Prostate gland (tissue), 2 donors: ENCODE measurements around the gene TIRAP. TPM values are rescaled to one million over a fixed set of nuclear protein-coding genes. Genes with fewer than 3 reads are reported as not detected.

Experiments used
- DNase-seq: peaks from one replicate; pipeline ENCODE4 v3.0.0-alpha.2; 2019; ENCODE audit warnings: low spot score
- H3K27ac ChIP-seq, 2 donors: fragments of 200-600 bp; sonication (generic); 2 replicates each; pipeline ENCODE4 v1.5.1; 2017 to 2019
- H3K27me3 ChIP-seq: fragments of 200-600 bp; sonication (generic); replicated peaks from 2 replicates; pipeline ENCODE4 v1.5.1; 2019; ENCODE audit not compliant: insufficient read depth
- H3K36me3 ChIP-seq, 2 donors: fragments of 200-600 bp; sonication (generic); 1 replicate in 1 of 2; 2 replicates in 1 of 2; pipeline versions ENCODE4 v1.5.1 to v1.8.1; 2017 to 2019
- H3K4me1 ChIP-seq: fragments of 200-600 bp; sonication (generic); replicated peaks from 2 replicates; pipeline ENCODE4 v1.5.1; 2019
- H3K4me3 ChIP-seq, 2 donors: fragments of 200-600 bp; sonication (generic); 2 replicates each; pipeline ENCODE4 v1.5.1; 2017 to 2019
- H3K9me3 ChIP-seq: fragments of 200-600 bp; sonication (generic); 2 replicates; pipeline ENCODE4 v1.5.1; 2017
- POLR2A ChIP-seq: fragments of 450-650 bp; IDR thresholded peaks from one replicate; pipeline ENCODE4 v1.6.1; 2016; ENCODE audit warnings: antibody characterized with exemption, mild to moderate bottlenecking
- POLR2AphosphoS5 ChIP-seq: sonication (generic); formaldehyde crosslinking; IDR thresholded peaks from one replicate; pipeline ENCODE4 v1.6.1; 2017; ENCODE audit warnings: antibody characterized with exemption
- WGBS: methylation state at CpG from one replicate; pipeline ENCODE4 v1.1.5; 2018; 5-methylcytosine and 5-hydroxymethylcytosine counted together
- intact Hi-C: fragments of 100-400 bp; cut with DNase I; formaldehyde crosslinking; loops from one replicate; pipeline ENCODE4 v1.14.2; 2022
- total RNA-seq, 2 donors: library from RNA; depleted of rRNA; stranded (reverse); fragments of >200 nt; gene quantifications; one replicate each; pipeline ENCODE4 v1.1.0, GENCODE V29; 2016
- TF ChIP-seq, protein P1 (sequence below), 4 experiments: fragments of 200-600 bp in 2 of 4; fragments of 450-650 bp in 2 of 4; sonication (generic) in 2 of 4; IDR thresholded peaks; 1 replicate in 3 of 4; 2 replicates in 1 of 4; pipeline ENCODE4 v1.5.1; 2016 to 2019; ENCODE audit warnings: antibody characterized with exemption in 4 of 4, mild to moderate bottlenecking in 2 of 4, moderate library complexity in 2 of 4

The TIRAP gene
- total RNA-seq, 2 donors from 2014 or later = 15.2 to 19.9 TPM

GRCh38 chr11:126335463-126335760 is 52.5 kb downstream of the TIRAP start:
- no peaks in the 10 kb centered on the region for H3K27me3 ChIP-seq
- H3K36me3 ChIP-seq = no peaks in the 10 kb centered on the region
- H3K9me3 ChIP-seq = no peaks in the 10 kb centered on the region
- no peak for DNase-seq
- 81% methylated on average over 5 of the region's 5 CpGs for WGBS
- TF ChIP-seq, protein P1, sequence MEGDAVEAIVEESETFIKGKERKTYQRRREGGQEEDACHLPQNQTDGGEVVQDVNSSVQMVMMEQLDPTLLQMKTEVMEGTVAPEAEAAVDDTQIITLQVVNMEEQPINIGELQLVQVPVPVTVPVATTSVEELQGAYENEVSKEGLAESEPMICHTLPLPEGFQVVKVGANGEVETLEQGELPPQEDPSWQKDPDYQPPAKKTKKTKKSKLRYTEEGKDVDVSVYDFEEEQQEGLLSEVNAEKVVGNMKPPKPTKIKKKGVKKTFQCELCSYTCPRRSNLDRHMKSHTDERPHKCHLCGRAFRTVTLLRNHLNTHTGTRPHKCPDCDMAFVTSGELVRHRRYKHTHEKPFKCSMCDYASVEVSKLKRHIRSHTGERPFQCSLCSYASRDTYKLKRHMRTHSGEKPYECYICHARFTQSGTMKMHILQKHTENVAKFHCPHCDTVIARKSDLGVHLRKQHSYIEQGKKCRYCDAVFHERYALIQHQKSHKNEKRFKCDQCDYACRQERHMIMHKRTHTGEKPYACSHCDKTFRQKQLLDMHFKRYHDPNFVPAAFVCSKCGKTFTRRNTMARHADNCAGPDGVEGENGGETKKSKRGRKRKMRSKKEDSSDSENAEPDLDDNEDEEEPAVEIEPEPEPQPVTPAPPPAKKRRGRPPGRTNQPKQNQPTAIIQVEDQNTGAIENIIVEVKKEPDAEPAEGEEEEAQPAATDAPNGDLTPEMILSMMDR (IDR thresholded peaks at IDR 0.05) = no peak
- TF ChIP-seq POLR2AphosphoS5 = no peak
- no peak for TF ChIP-seq POLR2A
- intact Hi-C loops = no loop called here
- no peak overlapping the region for H3K27ac ChIP-seq
- no peaks in the 10 kb centered on the region for H3K4me1 ChIP-seq
- H3K4me3 ChIP-seq = no peak overlapping the region

GRCh38 chr11:126336138-126336541 is 53.2 kb downstream of the TIRAP start:
- Histone ChIP-seq H3K27me3 (no peaks in the 10 kb centered on the region), H3K4me1 (no peaks in the 10 kb centered on the region), H3K4me3 (no peak overlapping the region), H3K9me3 (no peaks in the 10 kb centered on the region), H3K36me3 (no peaks in the 10 kb centered on the region), H3K27ac (no peak overlapping the region)
- DNase-seq = no peak
- 85% methylated on average over 8 of the region's 8 CpGs for WGBS
- intact Hi-C loops = no loop called here
- TF ChIP-seq POLR2A = no peak
- TF ChIP-seq, protein P1 (IDR thresholded peaks at IDR 0.05) = no peak
- no peak for TF ChIP-seq POLR2AphosphoS5

DNA sequence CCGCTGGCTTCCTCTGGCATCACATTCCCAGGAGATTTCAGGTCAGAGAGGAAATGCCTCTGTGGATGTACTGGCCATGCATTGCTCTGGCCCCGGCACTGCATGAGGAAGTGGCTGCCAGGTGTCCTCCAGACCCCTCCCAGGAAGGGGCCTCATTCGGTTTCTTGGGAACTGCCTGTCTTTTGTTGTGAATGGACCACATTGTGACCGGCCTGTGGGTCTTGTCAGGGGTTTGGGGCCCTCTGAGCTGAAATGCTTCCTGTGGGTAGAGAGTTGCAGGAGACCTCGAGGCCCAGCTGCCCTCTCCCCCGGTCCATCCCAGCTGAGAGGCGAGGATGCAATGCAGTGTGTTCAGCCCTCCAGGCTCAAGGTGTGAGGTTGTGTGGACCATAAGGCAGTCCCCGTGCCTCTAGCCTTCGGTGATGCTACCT is 53.8 kb downstream of the TIRAP start:
- Histone ChIP-seq H3K27me3 (no peaks in the 10 kb centered on the region), H3K9me3 (no peaks in the 10 kb centered on the region), H3K27ac (no peak overlapping the region), H3K4me3 (no peak overlapping the region), H3K4me1 (no peaks in the 10 kb centered on the region), H3K36me3 (no peaks in the 10 kb centered on the region)
- intact Hi-C loops = no loop called here
- no peak for DNase-seq
- TF ChIP-seq POLR2A (no peak), POLR2AphosphoS5 (no peak)
- TF ChIP-seq, protein P1 (IDR thresholded peaks at IDR 0.05) = no peak
- WGBS = 80% methylated on average over 9 of the region's 9 CpGs

- no peak overlapping the region for H3K27ac ChIP-seq
- H3K4me3 ChIP-seq = no peak overlapping the region
- no peaks in the 10 kb centered on the region for H3K4me1 ChIP-seq
- WGBS = 88% methylated on average over 4 of the region's 4 CpGs
- TF ChIP-seq, protein P1 (IDR thresholded peaks at IDR 0.05) = no peak
- no peak for TF ChIP-seq POLR2A
- TF ChIP-seq POLR2AphosphoS5 = no peak
- DNase-seq = no peak
- intact Hi-C loops = no loop called here
- no peaks in the 10 kb centered on the region for H3K9me3 ChIP-seq
- no peaks in the 10 kb centered on the region for H3K27me3 ChIP-seq
- no peaks in the 10 kb centered on the region for H3K36me3 ChIP-seq
These were observed 54.2 kb downstream of the TIRAP start for GRCh38 chr11:126337126-126337473.

DNA sequence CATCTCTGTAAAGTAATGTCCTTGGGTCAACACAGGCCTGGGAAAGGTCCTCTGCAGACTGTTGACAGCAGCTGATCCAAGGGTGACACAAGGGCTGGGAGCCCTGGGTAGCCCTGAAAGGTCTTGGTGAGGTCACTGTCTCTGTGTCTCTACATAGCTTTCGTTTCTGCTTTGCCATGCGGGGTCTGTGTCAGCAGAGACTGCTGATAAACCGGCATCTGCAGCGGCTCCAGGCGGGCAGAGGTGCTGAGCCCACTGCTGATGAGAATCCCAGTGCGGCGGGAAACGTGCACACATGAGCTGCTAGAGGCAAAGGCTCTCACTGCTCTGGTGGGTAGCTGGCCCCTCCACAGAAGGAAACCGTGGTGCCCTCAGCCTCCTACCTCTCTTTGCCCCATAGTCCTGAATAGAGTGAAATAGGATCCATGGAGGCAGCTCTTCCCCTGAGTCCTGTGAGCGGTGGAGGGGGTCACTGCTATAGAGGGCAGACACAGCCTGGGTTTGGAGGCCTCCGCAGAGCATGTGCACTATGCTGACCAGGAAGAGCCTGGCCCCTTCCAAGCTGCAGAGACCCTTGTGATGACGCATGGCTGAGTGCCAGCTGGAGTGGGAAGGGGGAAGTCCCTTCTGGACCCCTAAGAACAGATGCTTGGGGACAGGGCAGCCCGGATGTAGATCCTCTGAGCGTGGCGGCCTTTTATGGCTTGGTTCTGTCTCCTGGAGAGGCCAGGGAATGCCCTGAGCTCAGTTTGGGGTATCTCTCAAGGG is 54.8 kb downstream of the TIRAP start:
- no peak overlapping the region for H3K27ac ChIP-seq
- no peaks in the 10 kb centered on the region for H3K4me1 ChIP-seq
- no peaks in the 10 kb centered on the region for H3K27me3 ChIP-seq
- 89% methylated on average over 15 of the region's 15 CpGs for WGBS
- DNase-seq = no peak
- intact Hi-C loops = no loop called here
- TF ChIP-seq POLR2AphosphoS5 (no peak), POLR2A (no peak)
- TF ChIP-seq, protein P1 (IDR thresholded peaks at IDR 0.05) = no peak
- no peaks in the 10 kb centered on the region for H3K9me3 ChIP-seq
- H3K4me3 ChIP-seq = no peak overlapping the region
- no peaks in the 10 kb centered on the region for H3K36me3 ChIP-seq
